Stimulated activated CD4-positive, alpha-beta T cell treated with anti-CD3 and anti-CD28 coated beads, Interleukin-4, amount 100 ng/mL, for 4 hours (primary cell): ENCODE measurements around the gene FGF1.

Experiments
- DNase-seq, 2 experiments: peaks; one replicate each; pipeline ENCODE4 v3.0.0-alpha.2; 2020

Gene FGF1

GRCh38 chr5:142639455-142639854 lies 46.4 kb downstream of the FGF1 start:
- no peak for DNase-seq

- DNase-seq = no peak
These were observed 48.0 kb downstream of the FGF1 start for GRCh38 chr5:142637871-142638270.

- DNase-seq = no peak
These were observed 49.1 kb downstream of the FGF1 start for GRCh38 chr5:142636698-142637324.

GRCh38 chr5:142636093-142636492 lies 49.8 kb downstream of the FGF1 start:
- no peak for DNase-seq

GRCh38 chr5:142634216-142635011 lies 51.5 kb downstream of the FGF1 start:
- DNase-seq = no peak

DNA sequence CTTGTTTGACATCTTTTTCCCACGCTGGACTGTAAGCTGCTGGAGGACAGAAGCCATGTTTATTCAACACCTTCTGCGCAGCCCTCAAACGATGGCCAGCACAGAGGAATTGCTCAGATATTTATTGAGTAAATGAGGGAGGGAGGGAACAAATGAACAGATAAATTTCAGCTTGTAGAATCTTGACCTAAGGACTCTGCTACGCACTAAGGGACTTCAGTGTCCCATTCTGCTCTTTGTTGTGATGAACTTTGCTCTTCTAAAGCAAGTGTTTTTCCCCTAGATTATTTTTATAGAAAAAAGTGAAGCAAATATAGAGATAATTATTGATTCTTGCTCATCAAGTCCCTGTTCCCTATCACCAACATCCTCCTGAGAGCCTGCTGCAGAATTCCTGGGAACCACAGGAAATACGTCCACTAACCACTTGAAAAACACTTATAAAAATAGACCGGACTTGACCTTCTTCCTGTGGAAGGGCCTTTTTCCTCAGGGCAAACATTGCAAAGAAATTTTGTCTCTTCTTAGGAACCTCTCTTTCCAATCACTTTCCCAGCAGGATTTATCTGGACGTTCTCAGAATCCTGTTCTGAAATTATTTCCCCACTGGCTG lies 54.9 kb downstream of the FGF1 start:
- no peak for DNase-seq

DNA sequence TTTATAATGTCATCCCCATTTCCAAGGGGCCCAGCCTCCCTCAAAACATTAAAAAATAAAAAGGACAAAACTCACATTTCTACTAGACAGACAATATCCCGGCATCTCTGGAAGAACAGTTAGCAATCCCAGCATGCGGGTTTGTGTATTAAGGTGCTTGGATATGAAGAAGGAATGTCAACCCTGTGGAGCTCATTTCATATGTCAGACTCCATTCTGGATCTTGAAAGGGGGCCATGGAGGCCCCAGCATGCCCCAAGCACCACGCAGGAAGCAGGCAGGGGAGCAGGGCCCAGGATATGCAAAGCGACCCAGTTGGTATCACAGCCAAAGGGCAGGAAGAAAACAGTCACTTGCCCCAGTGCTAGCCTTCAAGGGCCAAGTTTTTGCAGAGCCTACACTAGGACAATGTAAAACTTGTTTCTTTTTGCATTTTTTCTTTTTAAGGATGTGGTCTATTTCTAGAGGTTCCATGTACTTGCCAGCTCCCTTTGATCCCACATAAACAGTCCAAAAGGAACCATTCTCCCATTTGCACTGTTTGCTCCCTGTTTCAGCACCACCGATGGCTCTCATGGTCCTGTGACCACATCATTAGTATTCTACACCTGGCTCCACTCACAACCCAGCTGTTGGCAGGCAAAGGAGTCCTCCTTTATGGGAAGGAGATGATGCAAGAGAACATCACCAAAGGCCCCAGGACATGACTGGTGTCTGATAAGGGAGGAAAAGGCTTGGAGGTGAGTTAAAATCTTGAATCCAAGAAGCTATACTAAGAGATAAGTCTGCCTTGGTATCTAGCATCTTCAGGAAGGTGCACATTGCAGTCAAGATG lies 58.3 kb downstream of the FGF1 start:
- DNase-seq = no peak

DNA sequence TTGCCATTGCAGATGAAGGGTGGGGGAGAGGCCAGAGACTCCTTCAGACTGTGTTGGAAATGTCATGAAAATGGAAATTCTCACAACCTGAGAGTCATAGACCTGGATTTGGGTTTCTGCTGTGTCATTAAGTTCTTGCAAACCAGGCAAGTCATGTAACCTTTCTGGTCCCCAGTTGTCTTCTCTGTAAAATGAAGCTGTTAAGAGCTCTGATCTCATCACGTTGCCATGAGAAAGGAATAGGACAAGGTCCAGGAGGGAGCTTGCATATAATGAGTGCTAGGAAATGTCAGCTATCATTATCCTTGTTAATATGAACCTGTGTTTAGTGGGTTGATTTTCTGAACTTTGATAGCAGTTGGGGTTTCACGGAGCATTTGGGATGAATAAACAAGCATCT lies 59.1 kb downstream of the FGF1 start:
- DNase-seq = no peak

DNA sequence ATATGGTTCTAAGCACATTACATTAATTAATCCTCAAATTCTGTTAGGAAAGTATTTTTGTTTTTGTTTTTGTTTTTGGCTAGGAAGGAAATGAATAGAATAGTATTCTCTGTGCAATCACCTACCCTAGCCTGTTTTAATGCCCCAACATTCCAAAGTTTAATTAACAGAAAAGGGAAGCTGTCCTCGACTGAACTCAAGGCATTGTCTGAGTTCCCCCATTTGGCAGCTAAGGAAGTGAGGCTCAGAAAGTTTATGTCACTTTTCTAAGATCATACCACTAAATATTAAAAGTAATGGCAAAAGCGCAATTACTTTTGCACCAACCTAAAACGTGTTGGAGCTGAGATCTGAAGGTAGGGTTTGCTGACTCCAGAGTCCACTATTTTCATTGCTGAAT lies 59.8 kb downstream of the FGF1 start:
- no peak for DNase-seq

- no peak for DNase-seq
These were observed 64.7 kb downstream of the FGF1 start for GRCh38 chr5:142621227-142621626.

GRCh38 chr5:142619815-142620214 lies 66.1 kb downstream of the FGF1 start:
- no peak for DNase-seq

DNA sequence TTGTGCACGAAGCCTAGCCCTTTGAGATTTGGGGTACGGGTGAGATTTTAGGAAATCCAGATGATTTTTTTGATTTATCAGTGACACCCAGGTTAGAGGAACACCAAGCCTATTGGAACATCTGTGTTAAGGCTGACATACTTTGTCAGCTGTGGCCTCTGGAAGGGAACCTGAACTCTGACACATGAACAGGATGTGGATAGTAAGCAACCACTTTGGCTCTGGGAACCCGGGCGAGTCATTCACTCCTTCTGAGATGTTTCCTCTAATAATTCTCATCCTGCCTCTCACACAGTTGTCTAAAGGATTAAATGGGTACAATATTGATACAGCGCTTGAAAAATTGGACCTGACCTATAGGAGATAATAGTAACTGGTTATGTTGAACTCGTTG lies 67.8 kb downstream of the FGF1 start:
- DNase-seq = no peak

GRCh38 chr5:142617416-142618129 lies 68.3 kb downstream of the FGF1 start:
- no peak for DNase-seq

DNA sequence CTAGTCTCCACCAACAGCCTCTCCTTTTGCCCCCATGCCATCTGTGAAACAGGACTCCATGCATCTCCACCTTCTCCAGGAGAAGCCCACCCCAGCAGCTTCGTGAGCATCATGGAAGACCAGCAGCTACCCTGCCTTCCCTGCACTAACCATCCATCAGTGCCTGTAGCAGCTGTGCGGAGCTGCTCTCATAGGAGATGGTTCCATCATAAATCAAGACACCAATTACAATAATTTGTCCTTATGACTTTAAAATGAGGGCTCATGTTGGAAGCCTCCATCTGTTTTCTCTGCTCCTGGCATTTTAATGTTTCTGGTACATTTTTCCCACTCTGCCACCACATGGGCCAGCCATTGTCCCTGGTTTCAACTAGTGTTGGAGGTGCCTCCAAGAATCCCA lies 69.9 kb downstream of the FGF1 start:
- DNase-seq = no peak

DNA sequence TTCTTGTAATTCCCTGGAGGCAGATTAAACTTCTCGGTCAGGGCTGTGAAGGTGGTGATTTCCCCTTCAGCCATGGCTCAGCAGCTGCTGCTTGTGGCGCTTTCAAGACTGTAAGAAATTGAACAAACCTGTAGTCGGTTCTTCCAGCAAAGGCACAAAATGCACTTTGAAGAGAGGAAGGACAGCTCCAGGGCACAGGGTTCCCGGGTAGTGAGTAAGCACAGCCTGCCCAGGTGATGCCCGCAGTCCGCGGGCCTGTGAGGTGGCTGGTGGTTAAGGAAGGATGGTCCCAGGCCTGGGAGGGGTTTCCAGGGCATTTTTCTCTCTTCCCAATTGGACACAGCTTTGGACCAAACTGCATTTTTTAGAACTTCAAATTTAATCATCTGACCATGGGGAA lies 71.8 kb downstream of the FGF1 start:
- no peak for DNase-seq

- DNase-seq = no peak
These were observed 72.6 kb downstream of the FGF1 start for GRCh38 chr5:142613271-142613671.

DNA sequence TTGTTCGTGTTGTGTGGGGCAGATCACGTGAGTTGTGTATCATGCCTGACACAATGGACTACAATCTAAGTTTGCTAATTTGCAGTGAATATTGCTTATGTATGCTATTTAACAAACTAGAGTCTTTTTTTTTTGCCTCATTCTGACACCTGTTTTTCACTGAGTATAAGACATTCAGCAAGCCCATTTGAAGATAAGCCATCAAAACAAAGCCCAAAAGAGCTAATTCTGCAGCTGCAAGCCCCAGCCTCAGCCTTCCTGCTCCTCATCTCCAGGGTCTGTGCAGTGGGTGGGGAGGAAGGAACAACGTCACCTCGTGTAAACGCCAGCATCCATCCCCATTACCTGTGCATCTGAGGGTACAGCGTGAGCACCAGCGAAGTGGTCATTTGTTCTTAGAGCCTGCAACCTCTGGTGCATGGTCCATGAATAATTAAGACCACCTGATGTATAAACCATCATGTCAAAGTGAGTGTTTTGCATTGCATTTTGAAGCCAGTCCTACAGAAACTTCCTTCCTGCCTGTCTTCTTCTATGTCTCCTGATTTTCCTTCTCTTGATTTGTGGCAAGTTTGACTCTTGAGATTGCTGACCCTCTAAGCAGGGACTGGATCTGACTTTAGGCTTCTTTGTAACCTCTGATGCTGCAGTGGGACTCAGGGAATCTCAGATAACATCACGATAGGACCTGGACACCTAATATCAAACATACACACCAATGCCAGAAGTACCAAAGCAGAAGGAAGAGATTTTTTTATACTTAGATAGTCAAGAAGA lies 73.2 kb downstream of the FGF1 start:
- DNase-seq = no peak

DNA sequence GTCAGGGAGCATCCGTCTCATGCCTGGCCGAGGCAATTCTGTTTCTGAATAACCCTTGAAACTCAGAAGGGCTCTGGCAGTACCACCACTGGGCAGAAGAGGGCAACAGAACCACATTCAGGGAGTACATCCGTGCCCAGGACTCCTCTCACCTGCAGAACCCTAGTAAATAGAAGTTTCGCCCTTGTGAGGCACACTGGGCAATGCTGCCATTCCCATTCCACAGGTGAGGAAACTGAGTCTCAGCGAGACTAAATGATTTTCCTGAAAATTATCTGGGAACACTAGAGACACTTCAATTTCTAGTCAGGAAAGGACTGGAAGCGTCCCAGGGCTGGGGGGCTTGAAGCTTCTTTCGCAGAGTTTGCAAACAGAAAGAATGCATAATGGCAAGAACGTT lies 74.7 kb downstream of the FGF1 start:
- DNase-seq = peak; percentile 55 to 64

DNA sequence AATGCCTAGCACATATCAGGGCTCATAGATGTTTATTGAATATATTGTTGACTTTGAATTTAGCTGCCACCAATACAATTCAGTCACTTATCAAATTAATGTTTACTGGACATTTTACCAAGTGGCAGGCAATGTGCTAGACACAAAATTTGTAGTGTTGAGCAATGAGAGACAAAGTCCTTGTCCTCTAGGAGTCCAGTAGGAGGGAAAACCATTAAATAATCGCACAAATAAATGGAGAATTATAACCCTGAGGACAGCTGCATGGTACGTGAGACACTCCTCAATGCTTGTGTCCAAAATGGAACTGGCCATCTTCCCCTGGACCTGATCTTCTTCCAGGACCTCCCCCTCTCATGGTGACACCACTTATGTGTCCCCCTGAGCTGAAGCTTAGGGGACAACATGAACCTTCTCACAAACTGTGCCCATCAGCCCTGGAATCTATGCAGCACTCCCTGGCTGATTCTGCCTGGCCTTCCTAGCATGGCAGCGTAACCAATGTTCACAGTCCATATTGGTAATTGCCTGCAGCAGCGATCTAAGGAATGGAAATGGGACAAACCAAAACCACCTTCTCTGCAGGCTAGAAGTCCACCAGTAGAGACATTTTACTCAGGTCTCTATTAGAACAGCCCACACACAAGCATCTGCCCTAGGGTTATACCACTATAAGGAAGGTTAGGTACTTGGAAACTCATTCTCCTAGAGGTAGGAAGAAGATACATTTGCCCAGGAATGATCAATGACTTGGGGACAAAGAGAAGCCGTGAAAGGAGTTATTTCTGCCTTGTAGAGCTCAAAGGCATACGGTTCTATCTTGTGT lies 75.5 kb downstream of the FGF1 start:
- DNase-seq = no peak

- DNase-seq = no peak
These were observed 76.7 kb downstream of the FGF1 start for GRCh38 chr5:142609142-142609541.

DNA sequence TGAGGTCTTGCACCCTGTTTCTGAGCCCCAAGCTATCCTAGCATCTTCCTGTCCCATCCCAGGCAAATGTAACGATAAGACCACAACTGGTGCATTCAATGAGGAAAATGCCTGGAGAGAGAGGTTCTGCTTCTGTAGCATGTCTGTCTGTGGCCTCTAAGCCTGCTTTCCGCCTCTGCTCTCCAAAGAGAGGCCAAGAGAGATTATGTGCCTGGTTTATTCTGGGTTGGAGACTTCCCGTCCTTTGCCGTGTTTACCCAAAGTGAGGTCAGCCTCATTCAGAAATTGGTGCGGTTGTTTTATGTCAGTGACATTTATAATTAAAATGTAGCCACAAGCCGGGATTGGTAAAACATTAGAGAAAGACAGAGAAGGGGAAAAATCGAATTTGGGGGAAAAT lies 77.8 kb downstream of the FGF1 start:
- no peak for DNase-seq
